CD4-positive, alpha-beta T cell (primary cell): ENCODE data around the gene SPRYD3. TPM values are rescaled to one million over a fixed set of nuclear protein-coding genes. Genes with fewer than 3 reads are reported as not detected.

Experiments used
- microRNA-seq: library from miRNA; unstranded; fragments of <30 nt; microRNA quantifications from one replicate; pipeline ENCODE4 v1.2.0, GENCODE V29; 2021; ENCODE audit warnings: borderline microRNAs expressed, borderline replicate concordance
- total RNA-seq, 174 experiments: library from RNA in 2 of 174; stranded (reverse) in 2 of 174; gene quantifications; one replicate each; pipeline ENCODE4 v1.2.3 and lab custom pipeline; 2021 to 2026

SPRYD3 gene
- total RNA-seq, 2 experiments from 2014 or later = 17.7 to 21.0 TPM

Small RNAs within 50 kb of the gene (microRNA-seq; reads per million reads assigned to microRNA genes)
- not detected for gene MIR6757

Other genes starting within 250 kb of the SPRYD3 start
- gene KRT79, start 245.1 kb downstream of the SPRYD3 start, total RNA-seq = not detected
- not detected for gene KRT78, start 230.4 kb downstream of the SPRYD3 start, total RNA-seq
- gene KRT8, start 174.3 kb downstream of the SPRYD3 start, total RNA-seq = under 1 TPM; 0.63 to 0.89 TPM
- 1 to 10 TPM; 7.2 to 9.2 TPM for gene KRT18, start 130.3 kb downstream of the SPRYD3 start, total RNA-seq
- gene EIF4B, start 72.9 kb downstream of the SPRYD3 start, total RNA-seq = 100 to 1,000 TPM; 794 to 806 TPM
- 1 to 10 TPM; 2.3 to 3.0 TPM for gene TNS2, start 29.3 kb downstream of the SPRYD3 start, total RNA-seq
- gene IGFBP6, start 18.3 kb upstream of the SPRYD3 start, total RNA-seq = under 1 TPM in 1 of 2 experiments, not detected in 1; 0.49 TPM
- under 1 TPM; 0.22 to 0.49 TPM for gene SOAT2, start 24.1 kb upstream of the SPRYD3 start, total RNA-seq
- gene ZNF740, start 101.3 kb upstream of the SPRYD3 start, total RNA-seq = 10 to 100 TPM; 24.4 to 24.7 TPM
- gene CSAD, start 101.5 kb upstream of the SPRYD3 start, total RNA-seq = 10 to 100 TPM; 56.7 to 57.3 TPM
- gene ITGB7, start 127.9 kb upstream of the SPRYD3 start, total RNA-seq = 100 to 1,000 TPM; 166 to 180 TPM
- 10 to 100 TPM; 14.0 to 15.8 TPM for gene RARG, start 152.8 kb upstream of the SPRYD3 start, total RNA-seq
- under 1 TPM; 0.20 to 0.71 TPM for gene ESPL1, start 188.9 kb upstream of the SPRYD3 start, total RNA-seq
- gene PFDN5, start 216.2 kb upstream of the SPRYD3 start, total RNA-seq = 100 to 1,000 TPM; 757 to 763 TPM
- 10 to 100 TPM; 30.9 to 33.8 TPM for gene MYG1, start 220.3 kb upstream of the SPRYD3 start, total RNA-seq
- 10 to 100 TPM; 21.0 to 22.7 TPM for gene AAAS, start 242.2 kb upstream of the SPRYD3 start, total RNA-seq